Mesenchymal stem cell (in vitro differentiated cells and primary cell): ENCODE measurements around the gene SLC18B1.
A peak's percentile ranks its signal among the peaks of the same experiment; 100 is the strongest.

Source experiments
- DNase-seq: peaks from one replicate; pipeline ENCODE4 v3.0.0-alpha.2; 2013
- H2AFZ ChIP-seq: one replicate; pipeline ENCODE4 v1.6.1; 2013; ENCODE audit warnings: low read depth, mild to moderate bottlenecking, control low read depth, inconsistent platforms, low read length, moderate library complexity
- H2AK5ac ChIP-seq: 2 replicates; pipeline ENCODE4 v1.6.1; 2013; ENCODE audit warnings: low read length, moderate library complexity, mild to moderate bottlenecking, inconsistent platforms; ENCODE audit not compliant: severe bottlenecking
- H2BK120ac ChIP-seq: one replicate; pipeline ENCODE4 v1.6.1; 2013; ENCODE audit warnings: low read depth, mild to moderate bottlenecking, inconsistent platforms, low read length, moderate library complexity
- H2BK12ac ChIP-seq, 2 experiments: one replicate each; pipeline ENCODE4 v1.6.1; 2013; ENCODE audit warnings: inconsistent platforms in 2 of 2, low read length in 2 of 2, mild to moderate bottlenecking in 2 of 2, moderate library complexity in 2 of 2, control low read depth in 1 of 2
- H2BK15ac ChIP-seq: one replicate; pipeline ENCODE4 v1.6.1; 2013; ENCODE audit warnings: mild to moderate bottlenecking, low read depth, inconsistent platforms; ENCODE audit not compliant: poor library complexity, severe bottlenecking
- H2BK5ac ChIP-seq: 2 replicates; pipeline ENCODE4 v1.6.1; 2013; ENCODE audit warnings: low read depth, mild to moderate bottlenecking, low read length, control low read depth, inconsistent platforms; ENCODE audit not compliant: poor library complexity, severe bottlenecking
- H3K14ac ChIP-seq, 2 experiments: one replicate each; pipeline ENCODE4 v1.6.1; 2013; ENCODE audit warnings: inconsistent platforms in 2 of 2, low read length in 2 of 2, control low read depth in 1 of 2, mild to moderate bottlenecking in 1 of 2, moderate library complexity in 1 of 2
- H3K18ac ChIP-seq, 2 experiments: one replicate each; pipeline ENCODE4 v1.6.1; 2013; ENCODE audit warnings: inconsistent platforms in 2 of 2, low read length in 2 of 2, control low read depth in 1 of 2, low read depth in 1 of 2, mild to moderate bottlenecking in 1 of 2
- H3K23ac ChIP-seq, 2 experiments: one replicate each; pipeline ENCODE4 v1.6.1; 2013; ENCODE audit warnings: inconsistent platforms in 2 of 2, low read length in 2 of 2, mild to moderate bottlenecking in 2 of 2, moderate library complexity in 2 of 2, control low read depth in 1 of 2
- H3K27ac ChIP-seq: 2 replicates; pipeline ENCODE4 v1.5.1; 2013; ENCODE audit warnings: mild to moderate bottlenecking, moderate library complexity, low read length, control low read depth, inconsistent platforms; ENCODE audit not compliant: poor library complexity, severe bottlenecking
- H3K27me3 ChIP-seq, 2 experiments: 2 replicates each; pipeline versions ENCODE4 v1.6.1 to v1.7.0; 2013; ENCODE audit warnings: low read length in 2 of 2, mild to moderate bottlenecking in 2 of 2, moderate library complexity in 2 of 2, control low read depth in 1 of 2, inconsistent platforms in 1 of 2; ENCODE audit not compliant: control insufficient read depth in 1 of 2, insufficient read depth in 1 of 2
- H3K36me3 ChIP-seq, 2 experiments: 2 replicates each; pipeline versions ENCODE4 v1.6.1 to v1.7.0; 2013; ENCODE audit warnings: low read length in 2 of 2, control low read depth in 1 of 2, inconsistent platforms in 1 of 2, low read depth in 1 of 2, mild to moderate bottlenecking in 1 of 2; ENCODE audit not compliant: insufficient read depth in 2 of 2, control insufficient read depth in 1 of 2
- H3K4ac ChIP-seq, 2 experiments: one replicate each; pipeline ENCODE4 v1.6.1; 2013; ENCODE audit warnings: inconsistent platforms in 2 of 2, low read length in 2 of 2, mild to moderate bottlenecking in 2 of 2, moderate library complexity in 2 of 2, control low read depth in 1 of 2, low read depth in 1 of 2
- H3K4me1 ChIP-seq: 2 replicates; pipeline ENCODE4 v1.6.1; 2013; ENCODE audit warnings: low read depth, low read length, control low read depth; ENCODE audit not compliant: control insufficient read depth, insufficient read depth
- H3K4me2 ChIP-seq: 2 replicates; pipeline ENCODE4 v1.6.1; 2013; ENCODE audit warnings: low read length, mild to moderate bottlenecking, inconsistent platforms; ENCODE audit not compliant: poor library complexity, severe bottlenecking
- H3K4me3 ChIP-seq, 2 experiments: 2 replicates each; pipeline versions ENCODE4 v1.5.1 to v1.7.0; 2013; ENCODE audit warnings: low read length in 2 of 2, mild to moderate bottlenecking in 2 of 2, control low read depth in 1 of 2, low read depth in 1 of 2; ENCODE audit not compliant: insufficient read depth in 1 of 2
- H3K79me1 ChIP-seq: replicated peaks from 2 replicates; pipeline ENCODE4 v1.6.1; 2013; ENCODE audit warnings: mild to moderate bottlenecking, control low read depth, low read length, inconsistent platforms; ENCODE audit not compliant: poor library complexity, severe bottlenecking
- H3K9ac ChIP-seq: 2 replicates; pipeline ENCODE4 v1.7.0; 2013; ENCODE audit warnings: mild to moderate bottlenecking, low read length, moderate library complexity
- H3K9me3 ChIP-seq: 2 replicates; pipeline ENCODE4 v1.7.0; 2013; ENCODE audit warnings: mild to moderate bottlenecking, low read length; ENCODE audit not compliant: control insufficient read depth
- H4K8ac ChIP-seq: one replicate; pipeline ENCODE4 v1.6.1; 2013; ENCODE audit warnings: inconsistent platforms, mild to moderate bottlenecking, low read length, moderate library complexity
- H4K91ac ChIP-seq: one replicate; pipeline ENCODE4 v1.6.1; 2013; ENCODE audit warnings: mild to moderate bottlenecking, low read length, inconsistent platforms
- WGBS: methylation state at CpG from one replicate; pipeline ENCODE4 v1.1.7; 2013; ENCODE audit warnings: mixed read lengths; 5-methylcytosine and 5-hydroxymethylcytosine counted together

Gene SLC18B1

GRCh38 chr6:132814716-132815570, 16.5 kb upstream of the SLC18B1 start:
- H3K23ac ChIP-seq = no peak overlapping the region
- H2BK5ac ChIP-seq = no peak overlapping the region
- H3K27ac ChIP-seq = no peak overlapping the region
- no peak overlapping the region for H2BK12ac ChIP-seq
- peak overlapping the region; percentile 95 for H3K9ac ChIP-seq
- no peak overlapping the region for H4K8ac ChIP-seq
- peak overlapping the region; percentile 77 to 97 for H3K4me3 ChIP-seq
- H2BK120ac ChIP-seq = no peak overlapping the region
- H3K18ac ChIP-seq = peak overlapping the region in 1 of 2 experiments; percentile 11
- no peak for DNase-seq
- H3K36me3 ChIP-seq = peaks cover 16 to 52% of the 10 kb centered on the region in 2 experiments
- under 1% methylated on average over 26 of the region's 27 CpGs for WGBS
- peaks cover 3% of the 10 kb centered on the region for H3K79me1 ChIP-seq
- H2AK5ac ChIP-seq = no peak overlapping the region
- H2AFZ ChIP-seq = no peak overlapping the region
- peak overlapping the region in 1 of 2 experiments; percentile 35 for H3K14ac ChIP-seq
- H4K91ac ChIP-seq = no peak overlapping the region
- H3K4ac ChIP-seq = peak overlapping the region in 1 of 2 experiments; percentile 24
- no peak overlapping the region for H2BK15ac ChIP-seq
- H3K9me3 ChIP-seq = no peaks in the 10 kb centered on the region
- H3K4me2 ChIP-seq = peak overlapping the region; percentile 55
- no peaks in the 10 kb centered on the region for H3K27me3 ChIP-seq
- peaks cover 6% of the 10 kb centered on the region for H3K4me1 ChIP-seq

- Histone ChIP-seq H3K18ac (peak overlapping the region; percentile 56 to 85), H3K27me3 (no peaks in the 10 kb centered on the region), H2BK15ac (no peak overlapping the region), H2AFZ (peak overlapping the region; percentile 44), H3K36me3 (peaks cover 11 to 36% of the 10 kb centered on the region in 2 experiments), H4K91ac (no peak overlapping the region), H3K27ac (peak overlapping the region; percentile 79), H3K23ac (peak overlapping the region in 1 of 2 experiments; percentile 26), H3K4me3 (peak overlapping the region; percentile 63 to 97), H3K4ac (peak overlapping the region in 1 of 2 experiments; percentile 93), H3K4me2 (peak overlapping the region; percentile 81), H2BK12ac (peak overlapping the region in 1 of 2 experiments; percentile 71), H3K4me1 (peaks cover 6% of the 10 kb centered on the region), H3K9me3 (no peaks in the 10 kb centered on the region), H3K9ac (peak overlapping the region; percentile 95), H2AK5ac (no peak overlapping the region), H2BK120ac (no peak overlapping the region), H3K14ac (no peak overlapping the region), H2BK5ac (no peak overlapping the region), H3K79me1 (peaks cover 3% of the 10 kb centered on the region), H4K8ac (peak overlapping the region; percentile 66)
- peak; percentile 71 for DNase-seq
- WGBS = under 1% methylated on average over 27 of the region's 27 CpGs
Measured at GRCh38 chr6:132813173-132813856, 14.9 kb upstream of the SLC18B1 start.

- Histone ChIP-seq H2BK15ac (no peak overlapping the region), H2BK120ac (no peak overlapping the region), H3K18ac (peak overlapping the region in 1 of 2 experiments; percentile 56), H4K8ac (no peak overlapping the region), H3K27me3 (no peaks in the 10 kb centered on the region), H3K4ac (no peak overlapping the region), H4K91ac (no peak overlapping the region), H3K4me1 (peaks cover 2% of the 10 kb centered on the region), H3K36me3 (peaks cover 7 to 30% of the 10 kb centered on the region in 2 experiments), H3K9me3 (no peaks in the 10 kb centered on the region), H3K27ac (peak overlapping the region; percentile 79), H2BK12ac (no peak overlapping the region), H3K23ac (no peak overlapping the region), H2AK5ac (no peak overlapping the region), H3K9ac (peak overlapping the region; percentile 95), H2AFZ (no peak overlapping the region), H3K4me2 (peak overlapping the region; percentile 41), H3K79me1 (peaks cover 1% of the 10 kb centered on the region), H3K14ac (no peak overlapping the region), H3K4me3 (peak overlapping the region in 1 of 2 experiments; percentile 97), H2BK5ac (no peak overlapping the region)
- peak; percentile 39 for DNase-seq
- WGBS = 4% methylated on average over 5 of the region's 5 CpGs
Measured at GRCh38 chr6:132812756-132813172, 14.3 kb upstream of the SLC18B1 start.

GRCh38 chr6:132812255-132812732, 13.9 kb upstream of the SLC18B1 start:
- H2BK5ac ChIP-seq = no peak overlapping the region

More at GRCh38 chr6:132812255-132812732, 13.9 kb upstream of the SLC18B1 start:
- no peak overlapping the region for H3K14ac ChIP-seq
- peak overlapping the region in 1 of 2 experiments; percentile 97 for H3K4me3 ChIP-seq
- H3K18ac ChIP-seq = no peak overlapping the region
- no peak overlapping the region for H2BK120ac ChIP-seq
- no peak overlapping the region for H3K23ac ChIP-seq
- no peak overlapping the region for H2BK15ac ChIP-seq
- H2AFZ ChIP-seq = no peak overlapping the region
- no peak overlapping the region for H4K91ac ChIP-seq
- H3K4me2 ChIP-seq = peak overlapping the region; percentile 44
- no peak overlapping the region for H2AK5ac ChIP-seq
- peak; percentile 44 for DNase-seq
- H3K4ac ChIP-seq = no peak overlapping the region
- H3K9ac ChIP-seq = peak overlapping the region; percentile 95
- no peak overlapping the region for H2BK12ac ChIP-seq
- no peak overlapping the region for H4K8ac ChIP-seq
- peaks cover 2% of the 10 kb centered on the region for H3K4me1 ChIP-seq
- H3K27me3 ChIP-seq = no peaks in the 10 kb centered on the region
- WGBS = 45% methylated on average over 2 of the region's 2 CpGs
- peaks cover 3 to 25% of the 10 kb centered on the region in 2 experiments for H3K36me3 ChIP-seq
- no peaks in the 10 kb centered on the region for H3K9me3 ChIP-seq
- no peaks in the 10 kb centered on the region for H3K79me1 ChIP-seq
- peak overlapping the region; percentile 79 for H3K27ac ChIP-seq
